ENCODE measurements around the gene ARHGAP23.
A peak's percentile ranks its signal among the peaks of the same experiment; 100 is the strongest.
"Not testable (repeated sequence)": the region's sequence is repeated elsewhere in the genome, so short reads cannot be mapped to it uniquely, and the experiment has no call there.

The ARHGAP23 gene

DNA sequence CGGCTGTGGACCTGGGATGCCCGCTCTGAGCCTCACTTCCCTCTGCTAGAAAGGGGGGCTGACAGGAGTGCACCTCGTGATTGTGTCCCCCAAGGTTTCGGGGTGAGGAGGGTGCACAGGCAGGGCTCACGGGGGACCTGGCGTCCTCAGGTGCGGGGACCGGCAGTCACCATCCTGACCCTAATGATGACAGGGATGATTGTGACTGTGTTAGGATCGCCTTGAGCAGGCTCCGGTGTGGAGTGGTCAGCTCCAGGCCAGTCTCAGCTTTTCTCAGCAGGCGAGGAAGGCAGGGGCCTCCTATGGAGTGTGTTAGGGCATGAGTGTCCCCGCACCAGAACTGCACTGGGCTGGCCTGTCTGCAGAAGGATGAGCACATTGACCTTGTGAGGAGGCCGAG, 49.7 kb downstream of the ARHGAP23 start:
- not testable (repeated sequence) for ATAC-seq, H3K27ac Mint-ChIP-seq, H3K9me3 Mint-ChIP-seq, H3K4me1 Mint-ChIP-seq, H3K4me3 Mint-ChIP-seq, H3K36me3 Mint-ChIP-seq
- peaks cover 32% of the 10 kb centered on the region for H3K27me3 Mint-ChIP-seq

- H3K27me3 Mint-ChIP-seq = peaks cover 32% of the 10 kb centered on the region
- not testable (repeated sequence) for H3K4me1 Mint-ChIP-seq, ATAC-seq, H3K36me3 Mint-ChIP-seq, H3K27ac Mint-ChIP-seq, H3K9me3 Mint-ChIP-seq, H3K4me3 Mint-ChIP-seq
Observed at GRCh38 chr17:38478667-38479066, 50.4 kb downstream of the ARHGAP23 start.

- not testable (repeated sequence) for H3K4me3 Mint-ChIP-seq, H3K9me3 Mint-ChIP-seq, ATAC-seq, H3K27ac Mint-ChIP-seq, H3K27me3 Mint-ChIP-seq, H3K36me3 Mint-ChIP-seq
- peaks cover 18% of the 10 kb centered on the region for H3K4me1 Mint-ChIP-seq
Observed at GRCh38 chr17:38482039-38482699, 53.9 kb downstream of the ARHGAP23 start.

DNA sequence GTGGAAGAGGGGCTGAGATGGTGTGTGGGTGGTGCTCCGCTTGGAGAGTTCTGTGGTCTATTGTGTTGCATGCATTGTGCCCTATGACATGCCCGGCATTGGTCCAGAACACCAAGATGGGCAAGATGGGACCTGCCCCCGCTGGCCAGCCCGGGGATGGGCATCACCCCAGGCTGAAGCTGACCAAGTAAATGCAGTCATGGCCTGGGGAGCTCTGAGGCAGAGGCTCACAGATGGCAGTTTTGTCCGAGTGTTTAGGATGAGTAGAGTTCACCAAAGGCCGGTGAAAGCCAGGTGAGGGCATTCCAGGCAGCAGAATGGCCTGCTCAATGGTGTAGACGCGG, 54.4 kb downstream of the ARHGAP23 start:
- H3K27ac Mint-ChIP-seq, H3K36me3 Mint-ChIP-seq, ATAC-seq, H3K9me3 Mint-ChIP-seq, H3K27me3 Mint-ChIP-seq, H3K4me3 Mint-ChIP-seq: not testable (repeated sequence)
- H3K4me1 Mint-ChIP-seq = peaks cover 18% of the 10 kb centered on the region

- peak overlapping the region; percentile 90 for H3K27ac Mint-ChIP-seq
- H3K4me1 Mint-ChIP-seq = peaks cover 18% of the 10 kb centered on the region
- not testable (repeated sequence) for H3K9me3 Mint-ChIP-seq, H3K36me3 Mint-ChIP-seq, H3K27me3 Mint-ChIP-seq
- peak; percentile 72 for ATAC-seq
- H3K4me3 Mint-ChIP-seq = peak overlapping the region; percentile 46
Observed at GRCh38 chr17:38484242-38485145, 56.2 kb downstream of the ARHGAP23 start.

DNA sequence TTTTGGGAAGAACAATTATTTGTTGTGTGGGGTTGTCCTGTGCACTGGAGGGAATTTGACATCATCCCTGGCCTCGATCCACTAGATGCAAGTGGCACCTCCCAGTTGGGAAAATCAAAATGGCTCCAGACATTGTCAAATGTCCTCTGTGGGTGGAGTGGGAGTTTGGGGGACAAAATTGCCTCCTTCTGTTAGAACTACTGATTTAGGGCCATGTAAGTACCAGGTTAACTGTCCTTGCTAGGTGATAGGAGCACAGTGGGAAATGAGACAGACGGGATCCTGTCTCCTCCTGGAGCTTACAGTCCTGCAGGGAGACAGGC, 56.8 kb downstream of the ARHGAP23 start:
- Mint-ChIP-seq H3K4me3 (peak overlapping the region; percentile 46), H3K27ac (peak overlapping the region; percentile 90), H3K36me3 (no peaks in the 10 kb centered on the region), H3K4me1 (peaks cover 18% of the 10 kb centered on the region), H3K9me3 (no peaks in the 10 kb centered on the region), H3K27me3 (peaks cover 10% of the 10 kb centered on the region)
- no peak for ATAC-seq

GRCh38 chr17:38485681-38486298, 57.5 kb downstream of the ARHGAP23 start:
- H3K27ac Mint-ChIP-seq = peak overlapping the region; percentile 90
- peak overlapping the region; percentile 46 for H3K4me3 Mint-ChIP-seq
- not testable (repeated sequence) for H3K36me3 Mint-ChIP-seq, H3K9me3 Mint-ChIP-seq
- ATAC-seq = peak; percentile 94
- peaks cover 17% of the 10 kb centered on the region for H3K27me3 Mint-ChIP-seq
- H3K4me1 Mint-ChIP-seq = peaks cover 18% of the 10 kb centered on the region

DNA sequence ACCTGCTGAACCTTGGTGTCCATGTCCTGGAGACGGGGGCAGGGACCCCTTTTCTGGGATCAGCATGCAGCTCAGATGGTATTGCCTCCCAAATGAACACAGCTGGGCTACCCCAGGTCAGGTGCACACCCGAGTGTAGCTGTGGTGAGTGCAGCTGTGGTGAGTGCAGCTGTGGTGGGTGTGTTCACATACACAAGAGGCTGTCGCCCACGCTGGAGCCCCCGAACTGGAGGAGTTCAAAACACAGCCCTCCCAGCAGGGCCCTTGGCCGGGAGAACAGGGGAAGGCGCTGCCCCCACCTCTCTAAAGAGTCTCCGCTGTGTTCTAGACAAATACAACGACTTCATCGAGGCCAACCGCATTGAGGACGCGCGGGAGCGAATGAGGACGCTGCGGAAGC, 61.5 kb downstream of the ARHGAP23 start:
- H3K36me3 Mint-ChIP-seq, ATAC-seq, H3K9me3 Mint-ChIP-seq, H3K4me3 Mint-ChIP-seq, H3K27ac Mint-ChIP-seq: not testable (repeated sequence)
- Mint-ChIP-seq H3K4me1 (peaks cover 19% of the 10 kb centered on the region), H3K27me3 (peaks cover 56% of the 10 kb centered on the region)

- not testable (repeated sequence) for H3K36me3 Mint-ChIP-seq, H3K9me3 Mint-ChIP-seq, ATAC-seq, H3K27ac Mint-ChIP-seq, H3K4me1 Mint-ChIP-seq, H3K4me3 Mint-ChIP-seq
- peaks cover 57% of the 10 kb centered on the region for H3K27me3 Mint-ChIP-seq
Observed at GRCh38 chr17:38491346-38492066, 63.2 kb downstream of the ARHGAP23 start.

DNA sequence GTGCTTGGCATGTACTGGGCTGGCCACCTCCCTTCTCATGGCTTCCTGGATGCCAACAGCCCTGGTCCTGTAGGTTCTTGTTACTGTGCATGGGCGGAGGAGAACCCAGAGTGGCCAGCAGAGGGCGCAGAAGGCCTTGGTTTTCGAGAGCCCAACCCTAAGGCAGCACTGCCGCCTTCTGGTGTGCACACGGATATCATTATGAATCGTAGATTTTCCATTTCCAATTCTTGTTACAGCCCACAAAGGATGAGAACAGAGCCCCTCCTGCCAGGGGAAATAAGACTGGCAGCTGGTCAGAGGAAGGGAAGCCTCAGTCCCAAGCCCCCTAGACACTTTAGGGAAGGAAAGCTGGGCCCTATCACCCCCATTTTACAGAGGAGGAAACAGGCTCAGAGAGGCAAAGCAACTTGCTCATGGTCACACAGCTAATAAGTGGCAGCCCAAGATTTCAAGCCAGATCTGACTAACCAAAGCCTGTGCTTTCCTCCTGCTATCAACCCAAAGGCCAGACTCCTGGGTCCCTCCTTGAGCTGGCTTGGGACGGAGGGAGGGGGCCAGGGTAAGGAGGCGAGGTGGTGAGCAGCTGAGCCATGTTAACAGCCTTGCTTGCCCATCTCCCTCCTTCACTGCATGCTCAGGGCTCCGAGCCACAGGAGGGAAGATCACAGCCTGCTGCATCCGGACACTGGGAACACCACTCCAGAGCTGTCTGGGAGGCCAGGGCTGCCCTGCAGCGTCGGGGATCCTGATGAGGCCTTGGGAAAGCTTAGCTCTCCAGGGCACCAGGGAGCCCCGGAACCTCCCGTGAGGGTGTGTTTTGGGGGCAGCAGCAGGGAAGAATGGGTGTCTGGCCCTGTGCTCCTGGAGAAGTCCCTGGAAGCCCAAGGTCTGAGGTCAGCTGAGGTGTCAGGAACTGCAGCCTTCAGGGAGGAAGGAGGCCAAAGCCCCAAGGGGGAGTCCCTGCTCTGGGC, 64.1 kb downstream of the ARHGAP23 start:
- H3K4me3 Mint-ChIP-seq, H3K27ac Mint-ChIP-seq, H3K9me3 Mint-ChIP-seq, H3K4me1 Mint-ChIP-seq, H3K36me3 Mint-ChIP-seq: not testable (repeated sequence)
- H3K27me3 Mint-ChIP-seq = peaks cover 63% of the 10 kb centered on the region
- peak; percentile 64 for ATAC-seq

- not testable (repeated sequence) for H3K9me3 Mint-ChIP-seq, H3K36me3 Mint-ChIP-seq, H3K4me1 Mint-ChIP-seq, H3K27ac Mint-ChIP-seq, H3K4me3 Mint-ChIP-seq, ATAC-seq
- peaks cover 74% of the 10 kb centered on the region for H3K27me3 Mint-ChIP-seq
Observed at GRCh38 chr17:38494152-38494551, 65.9 kb downstream of the ARHGAP23 start.

- not testable (repeated sequence) for ATAC-seq
Observed at GRCh38 chr17:38497656-38498055, 69.4 kb downstream of the ARHGAP23 start.

GRCh38 chr17:38498353-38498752, 70.1 kb downstream of the ARHGAP23 start:
- Mint-ChIP-seq H3K9me3 (peaks cover 3% of the 10 kb centered on the region), H3K4me1 (no peaks in the 10 kb centered on the region), H3K27me3 (peaks cover 51% of the 10 kb centered on the region), H3K4me3 (no peak overlapping the region), H3K27ac (no peak overlapping the region), H3K36me3 (peaks cover 9% of the 10 kb centered on the region)
- ATAC-seq = no peak

More at GRCh38 chr17:38497656-38498055, 69.4 kb downstream of the ARHGAP23 start:
- H3K4me1 Mint-ChIP-seq, H3K9me3 Mint-ChIP-seq, H3K36me3 Mint-ChIP-seq, H3K4me3 Mint-ChIP-seq, H3K27ac Mint-ChIP-seq: not testable (repeated sequence)
- peaks cover 50% of the 10 kb centered on the region for H3K27me3 Mint-ChIP-seq

- H3K36me3 Mint-ChIP-seq, H3K27ac Mint-ChIP-seq, H3K9me3 Mint-ChIP-seq, H3K4me3 Mint-ChIP-seq, H3K4me1 Mint-ChIP-seq, ATAC-seq: not testable (repeated sequence)
- H3K27me3 Mint-ChIP-seq = peaks cover 49% of the 10 kb centered on the region
Observed at GRCh38 chr17:38499230-38499629, 71.0 kb downstream of the ARHGAP23 start.
